Stimulated activated CD8-positive, alpha-beta memory T cell treated with anti-CD3 and anti-CD28 coated beads, Interleukin-15, amount 100 ng/mL, for 4 hours (primary cell): Measurements from ENCODE around the gene ZNF397.
A peak's percentile ranks its signal among the peaks of the same experiment; 100 is the strongest.

Experiments
- DNase-seq, 2 donors: peaks; one replicate each; pipeline ENCODE4 v3.0.0-alpha.2; 2020; ENCODE audit warnings: low read depth in 2 of 2

The ZNF397 gene

DNA sequence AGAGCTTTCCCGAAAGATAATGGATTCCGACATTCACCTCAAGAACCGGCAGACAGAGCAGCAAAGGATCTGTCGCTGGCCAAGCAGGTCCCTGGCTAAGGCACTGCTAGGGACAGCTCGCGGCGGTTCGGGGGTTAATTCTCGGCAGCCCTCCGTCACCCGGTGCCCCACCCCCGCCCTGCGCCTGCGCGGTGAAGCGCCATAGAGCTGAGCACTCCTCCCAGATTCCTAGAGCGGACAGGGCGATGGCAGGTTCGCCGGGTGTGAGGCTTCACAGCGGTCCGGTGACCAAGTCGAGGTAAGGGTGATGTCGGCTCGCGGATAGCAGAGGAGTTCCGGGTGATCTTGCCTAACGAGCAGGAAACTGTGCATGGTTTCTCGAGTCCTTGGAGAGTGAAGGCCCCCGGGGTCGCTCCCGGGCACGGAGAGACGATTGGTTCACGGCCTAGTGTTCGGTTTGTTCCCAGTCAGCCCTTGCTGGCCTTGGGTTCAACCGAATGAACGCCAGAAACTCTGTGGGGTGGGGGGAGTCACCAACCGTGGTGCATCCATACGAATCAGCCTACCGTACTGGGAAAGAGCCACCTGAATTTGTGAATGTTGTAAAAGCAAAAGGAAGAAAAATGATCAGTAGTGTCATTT, 49.4 kb downstream of the ZNF397 start, which contains the start of gene ZSCAN30:
TSS of gene ZSCAN30 (minus strand) at position 136 of the 642 bp plus-strand sequence. CDS start 25,877 bp downstream, outside the sequence.
- DNase-seq: peak; percentile 90 to 94

DNA sequence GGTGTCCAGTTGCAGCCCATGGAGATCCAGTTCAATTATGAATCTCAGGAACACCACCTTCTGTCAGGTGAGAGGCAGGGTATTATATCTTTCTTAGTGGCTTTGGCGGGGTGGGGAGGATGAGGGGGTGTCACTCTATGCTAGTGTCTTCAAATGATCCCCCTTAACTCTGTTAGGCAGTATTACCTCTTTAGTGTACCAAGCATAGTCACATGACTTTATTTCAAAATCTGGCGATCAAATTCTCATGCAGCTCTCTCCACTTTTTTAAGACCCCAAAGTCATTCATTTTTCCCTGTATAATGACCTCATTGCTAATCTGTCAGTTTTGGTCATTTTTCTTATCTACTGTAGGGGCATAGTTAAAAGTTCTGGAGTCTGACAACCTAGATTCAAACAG, 50.3 kb downstream of the ZNF397 start:
- no peak for DNase-seq

DNA sequence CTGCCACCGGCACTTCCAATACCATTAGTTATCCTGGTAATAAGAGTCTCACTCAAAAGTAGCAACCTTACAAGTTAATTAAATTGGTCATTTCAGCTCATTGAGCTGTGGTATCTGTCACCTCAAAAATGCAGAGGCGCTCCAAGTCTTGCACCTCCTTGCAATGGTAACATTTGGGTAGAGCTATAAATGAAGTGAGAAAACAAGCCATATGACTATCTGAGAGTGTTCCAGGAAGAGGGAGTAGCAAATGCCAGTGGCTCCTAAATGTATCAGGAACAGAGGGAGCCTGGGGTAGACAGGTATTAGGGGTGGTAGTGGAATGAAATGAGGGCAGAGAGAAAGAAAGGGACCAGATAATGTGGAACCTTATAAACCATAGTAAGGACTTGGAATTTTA, 55.2 kb downstream of the ZNF397 start:
- no peak for DNase-seq

DNA sequence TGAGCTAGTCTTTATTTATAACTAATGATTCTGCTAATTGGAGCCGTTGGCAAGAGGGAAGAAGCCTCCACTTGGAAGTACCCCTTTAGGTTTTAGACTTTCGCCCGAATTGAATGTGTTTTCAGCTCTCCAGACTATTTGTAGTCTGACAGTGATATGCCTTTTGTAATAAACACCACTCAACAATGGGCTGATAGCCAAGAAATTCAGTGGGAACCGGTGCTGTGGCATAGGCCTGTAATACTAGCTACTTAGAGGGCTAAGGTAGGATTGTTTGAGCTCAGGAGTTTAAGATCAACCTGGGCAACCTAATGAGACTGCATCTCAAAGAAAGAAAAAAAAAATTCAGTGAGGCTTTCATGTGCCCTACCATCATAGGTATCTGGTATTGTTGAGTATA, 62.8 kb downstream of the ZNF397 start:
- no peak for DNase-seq

DNA sequence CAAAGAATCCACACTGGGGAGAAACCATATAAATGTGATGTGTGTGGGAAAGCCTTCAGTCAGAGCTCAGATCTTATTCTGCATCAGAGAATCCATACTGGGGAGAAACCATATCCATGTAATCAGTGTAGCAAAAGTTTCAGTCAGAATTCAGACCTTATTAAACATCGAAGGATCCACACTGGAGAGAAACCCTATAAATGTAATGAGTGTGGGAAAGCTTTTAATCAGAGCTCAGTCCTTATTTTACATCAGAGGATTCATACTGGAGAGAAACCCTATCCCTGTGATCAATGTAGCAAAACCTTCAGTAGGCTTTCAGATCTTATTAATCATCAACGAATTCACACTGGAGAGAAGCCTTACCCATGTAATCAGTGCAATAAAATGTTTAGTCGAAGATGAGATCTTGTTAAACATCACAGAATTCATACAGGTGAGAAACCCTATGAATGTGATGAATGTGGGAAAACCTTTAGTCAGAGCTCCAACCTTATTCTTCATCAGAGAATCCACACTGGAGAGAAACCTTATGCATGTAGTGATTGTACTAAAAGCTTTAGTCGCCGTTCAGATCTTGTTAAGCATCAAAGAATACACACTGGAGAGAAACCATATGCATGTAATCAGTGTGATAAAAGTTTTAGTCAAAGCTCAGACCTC, 65.9 kb downstream of the ZNF397 start:
- no peak for DNase-seq
